K562 (cell line): ENCODE data around the gene MLLT11. TPM values are rescaled to one million over a fixed set of nuclear protein-coding genes. Genes with fewer than 3 reads are reported as not detected.

Source experiments
- ARID1B ChIP-seq: fragments of 450-650 bp; IDR thresholded peaks from 2 replicates; pipeline ENCODE4 v1.6.1; 2016; ENCODE audit warnings: antibody characterized with exemption, mild to moderate bottlenecking, inconsistent platforms
- FIP1L1 ChIP-seq: fragments of 200-400 bp; formaldehyde crosslinking; IDR thresholded peaks from 2 replicates; pipeline ENCODE4 v1.6.1; 2018; ENCODE audit warnings: mild to moderate bottlenecking, low read depth, low read length; ENCODE audit not compliant: poor library complexity, severe bottlenecking
- HDGF ChIP-seq: fragments of 450-650 bp; IDR thresholded peaks from 2 replicates; pipeline ENCODE4 v1.6.1; 2016
- MECOM ChIP-seq: fragments of 250-450 bp; sonication (Bioruptor Pico); IDR thresholded peaks from 2 replicates; pipeline ENCODE4 v1.8.0; 2022; ENCODE audit warnings: inconsistent platforms
- MEIS2 ChIP-seq: fragments of 450-650 bp; IDR thresholded peaks from 2 replicates; pipeline ENCODE4 v1.6.1; 2014; ENCODE audit warnings: mild to moderate bottlenecking; ENCODE audit not compliant: partially characterized antibody
- NEUROD1 ChIP-seq: fragments of 150-350 bp; IDR thresholded peaks from 2 replicates; pipeline ENCODE4 v1.6.1; 2014; ENCODE audit warnings: borderline replicate concordance, low read length, low read depth; ENCODE audit not compliant: partially characterized antibody
- NFRKB ChIP-seq: fragments of 450-650 bp; IDR thresholded peaks from 2 replicates; pipeline ENCODE4 v1.6.1; 2016; ENCODE audit warnings: low read depth
- POLR2B ChIP-seq: fragments of 450-650 bp; IDR thresholded peaks from 2 replicates; pipeline ENCODE4 v1.6.1; 2018; ENCODE audit warnings: low read depth; ENCODE audit not compliant: partially characterized antibody
- POLR3G ChIP-seq: IDR thresholded peaks from 2 replicates; pipeline ENCODE4 v1.6.1; 2011; ENCODE audit not compliant: insufficient read length, insufficient replicate concordance; ENCODE audit errors: extremely low read depth
- PYGO2 ChIP-seq: fragments of 450-650 bp; IDR thresholded peaks from 2 replicates; pipeline ENCODE4 v1.6.1; 2016; ENCODE audit warnings: mild to moderate bottlenecking, missing genetic modification characterization, moderate library complexity, missing compliant biosample characterization
- SMAD3 ChIP-seq: fragments of 450-650 bp; formaldehyde crosslinking; conservative IDR thresholded peaks from 2 replicates; pipeline ENCODE4 v1.4.0; 2020; ENCODE audit warnings: mild to moderate bottlenecking
- SUPT5H ChIP-seq: fragments of 450-650 bp; IDR thresholded peaks from 2 replicates; pipeline ENCODE4 v1.6.1; 2016
- TBP ChIP-seq: optimal IDR thresholded peaks from 2 replicates; pipeline ENCODE3; 2011; ENCODE audit warnings: low read depth, low read length, improper control_type of control experiment
- ZBTB1 ChIP-seq: sonication (generic); formaldehyde crosslinking; IDR thresholded peaks from 2 replicates; pipeline ENCODE4 v1.8.1; 2023; ENCODE audit warnings: missing genetic modification reagents, low read depth, mild to moderate bottlenecking, borderline replicate concordance
- ZNF146 ChIP-seq: IDR thresholded peaks from one replicate; pipeline ENCODE4 v1.6.1; 2018; ENCODE audit warnings: missing compliant biosample characterization; ENCODE audit not compliant: unreplicated experiment
- ZNF175 ChIP-seq: fragments of 200-800 bp; sonication (Bioruptor generic); IDR thresholded peaks from 2 replicates; pipeline ENCODE4 v1.6.1; 2016; ENCODE audit warnings: low read depth, mild to moderate bottlenecking, missing genetic modification characterization, missing compliant biosample characterization
- ZNF197 ChIP-seq: fragments of 200-800 bp; sonication (Bioruptor generic); IDR thresholded peaks from 2 replicates; pipeline ENCODE4 v1.6.1; 2016; ENCODE audit warnings: low read depth, missing genetic modification characterization, missing compliant biosample characterization
- ZNF551 ChIP-seq: fragments of 250-450 bp; sonication (Bioruptor Pico); IDR thresholded peaks from 2 replicates; pipeline ENCODE4 v1.5.0; 2021; ENCODE audit warnings: mild to moderate bottlenecking, moderate library complexity
- polyA plus RNA-seq, 8 experiments: library from polyadenylated mRNA; depleted of rRNA in 4 of 8; stranded (reverse) in 5 of 8; unstranded in 3 of 8; fragments of >200 nt; fragmentation: Nextera tagmentation in 2 of 8; fragmentation: Illumina TruSeq in 1 of 8; extraction: Ambion mirVana in 2 of 8; extraction: Trizol in 1 of 8; gene quantifications; 2 replicates each; pipeline versions ENCODE4 v1.2.1 to v1.2.3, GENCODE V29; 2011 to 2014; ENCODE audit warnings: inconsistent platforms in 1 of 8, missing spikeins in 1 of 8
- total RNA-seq, 7 experiments: library from RNA; depleted of rRNA in 6 of 7; stranded (reverse); fragments of >200 nt in 6 of 7; fragmentation: Illumina TruSeq in 2 of 7; extraction: Trizol in 2 of 7; gene quantifications; 2 replicates each; pipeline versions ENCODE4 v1.2.1 to v1.2.3, GENCODE V29; 2011 to 2021; ENCODE audit warnings: low replicate concordance in 1 of 7
- TF ChIP-seq, protein P1 (sequence below): IDR thresholded peaks from 3 replicates; pipeline ENCODE4 v1.6.1; 2011; ENCODE audit warnings: borderline replicate concordance, mild to moderate bottlenecking; ENCODE audit not compliant: insufficient read length, insufficient read depth
- TF ChIP-seq, protein P2 (sequence below): fragments of 450-650 bp; conservative IDR thresholded peaks from 2 replicates; pipeline ENCODE4 v1.6.1; 2016; ENCODE audit warnings: missing genetic modification characterization, low read depth, mild to moderate bottlenecking, missing compliant biosample characterization, moderate library complexity
- TF ChIP-seq, protein P3 (sequence below): fragments of 450-650 bp; IDR thresholded peaks from 2 replicates; pipeline ENCODE4 v1.6.1; 2014; ENCODE audit warnings: low read depth, mild to moderate bottlenecking, moderate library complexity, borderline replicate concordance
- TF ChIP-seq, protein P4 (sequence below), 2 experiments: IDR thresholded peaks in 1 of 2; conservative IDR thresholded peaks in 1 of 2; 2 replicates each; pipeline ENCODE4 v1.6.1; 2016; ENCODE audit warnings: low read depth in 2 of 2, mild to moderate bottlenecking in 1 of 2, missing compliant biosample characterization in 1 of 2, missing genetic modification characterization in 1 of 2, moderate library complexity in 1 of 2

MLLT11 gene
- total and polyA plus RNA-seq, 9 of the 15 experiments (the other 6 are each of a cell fraction or from before 2014, with no cell fraction given): 12.1 to 91.0 (median 22.0) TPM

DNA sequence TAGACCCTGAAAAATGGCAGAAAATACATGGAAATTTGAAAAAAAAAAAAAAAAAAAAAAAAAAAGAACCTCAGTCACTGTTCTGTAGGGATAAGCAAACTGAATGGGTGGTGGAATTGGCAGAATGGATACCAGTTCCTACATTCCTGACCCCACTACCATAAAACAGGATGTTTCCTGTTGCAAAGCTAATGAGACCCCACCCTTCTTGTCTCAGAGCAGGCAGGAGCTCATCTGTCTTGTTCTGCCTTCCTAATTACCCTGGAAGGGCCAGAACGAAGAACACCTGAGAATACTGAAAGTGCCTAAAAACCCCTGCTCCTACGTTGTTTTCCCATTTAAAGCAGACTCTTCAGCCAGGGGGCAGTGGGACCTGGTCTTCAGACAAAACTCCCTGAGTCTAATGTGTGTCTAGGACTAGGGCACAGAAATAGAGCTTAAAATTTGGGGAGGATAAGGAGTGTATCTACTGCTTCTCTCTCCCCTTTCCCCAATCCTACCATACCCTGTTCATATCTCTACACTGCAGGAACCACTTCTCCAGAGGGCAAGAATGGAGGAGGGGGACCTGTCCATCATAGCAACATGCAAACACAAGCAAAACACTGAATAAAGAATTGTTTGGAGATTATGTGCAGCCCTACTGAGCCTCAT is 8.7 kb upstream of the MLLT11 start (continued):
- TF ChIP-seq POLR2B: peak; percentile 58
- no peak for TF ChIP-seq TBP
- TF ChIP-seq ZNF175: no peak
- TF ChIP-seq ZNF197 (CRISPR knock-in tag): no peak
- TF ChIP-seq POLR3G: no peak
- TF ChIP-seq, protein P1, sequence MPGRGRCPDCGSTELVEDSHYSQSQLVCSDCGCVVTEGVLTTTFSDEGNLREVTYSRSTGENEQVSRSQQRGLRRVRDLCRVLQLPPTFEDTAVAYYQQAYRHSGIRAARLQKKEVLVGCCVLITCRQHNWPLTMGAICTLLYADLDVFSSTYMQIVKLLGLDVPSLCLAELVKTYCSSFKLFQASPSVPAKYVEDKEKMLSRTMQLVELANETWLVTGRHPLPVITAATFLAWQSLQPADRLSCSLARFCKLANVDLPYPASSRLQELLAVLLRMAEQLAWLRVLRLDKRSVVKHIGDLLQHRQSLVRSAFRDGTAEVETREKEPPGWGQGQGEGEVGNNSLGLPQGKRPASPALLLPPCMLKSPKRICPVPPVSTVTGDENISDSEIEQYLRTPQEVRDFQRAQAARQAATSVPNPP: no peak
- TF ChIP-seq NFRKB: no peak
- no peak for TF ChIP-seq HDGF
- no peak for TF ChIP-seq FIP1L1
- peak; percentile 32 for TF ChIP-seq MEIS2
- no peak for TF ChIP-seq ZNF146 (CRISPR knock-in tag)
- TF ChIP-seq PYGO2 (tag): no peak
- no peak for TF ChIP-seq ZBTB1
- TF ChIP-seq, protein P2, sequence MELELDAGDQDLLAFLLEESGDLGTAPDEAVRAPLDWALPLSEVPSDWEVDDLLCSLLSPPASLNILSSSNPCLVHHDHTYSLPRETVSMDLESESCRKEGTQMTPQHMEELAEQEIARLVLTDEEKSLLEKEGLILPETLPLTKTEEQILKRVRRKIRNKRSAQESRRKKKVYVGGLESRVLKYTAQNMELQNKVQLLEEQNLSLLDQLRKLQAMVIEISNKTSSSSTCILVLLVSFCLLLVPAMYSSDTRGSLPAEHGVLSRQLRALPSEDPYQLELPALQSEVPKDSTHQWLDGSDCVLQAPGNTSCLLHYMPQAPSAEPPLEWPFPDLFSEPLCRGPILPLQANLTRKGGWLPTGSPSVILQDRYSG (tag): no peak
- TF ChIP-seq SUPT5H: peak; percentile 54; the same call in 1 of the 2 replicates
- no peak for TF ChIP-seq MECOM (CRISPR knock-in tag)
- TF ChIP-seq, protein P3, sequence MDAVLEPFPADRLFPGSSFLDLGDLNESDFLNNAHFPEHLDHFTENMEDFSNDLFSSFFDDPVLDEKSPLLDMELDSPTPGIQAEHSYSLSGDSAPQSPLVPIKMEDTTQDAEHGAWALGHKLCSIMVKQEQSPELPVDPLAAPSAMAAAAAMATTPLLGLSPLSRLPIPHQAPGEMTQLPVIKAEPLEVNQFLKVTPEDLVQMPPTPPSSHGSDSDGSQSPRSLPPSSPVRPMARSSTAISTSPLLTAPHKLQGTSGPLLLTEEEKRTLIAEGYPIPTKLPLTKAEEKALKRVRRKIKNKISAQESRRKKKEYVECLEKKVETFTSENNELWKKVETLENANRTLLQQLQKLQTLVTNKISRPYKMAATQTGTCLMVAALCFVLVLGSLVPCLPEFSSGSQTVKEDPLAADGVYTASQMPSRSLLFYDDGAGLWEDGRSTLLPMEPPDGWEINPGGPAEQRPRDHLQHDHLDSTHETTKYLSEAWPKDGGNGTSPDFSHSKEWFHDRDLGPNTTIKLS: no peak
- TF ChIP-seq, protein P4, sequence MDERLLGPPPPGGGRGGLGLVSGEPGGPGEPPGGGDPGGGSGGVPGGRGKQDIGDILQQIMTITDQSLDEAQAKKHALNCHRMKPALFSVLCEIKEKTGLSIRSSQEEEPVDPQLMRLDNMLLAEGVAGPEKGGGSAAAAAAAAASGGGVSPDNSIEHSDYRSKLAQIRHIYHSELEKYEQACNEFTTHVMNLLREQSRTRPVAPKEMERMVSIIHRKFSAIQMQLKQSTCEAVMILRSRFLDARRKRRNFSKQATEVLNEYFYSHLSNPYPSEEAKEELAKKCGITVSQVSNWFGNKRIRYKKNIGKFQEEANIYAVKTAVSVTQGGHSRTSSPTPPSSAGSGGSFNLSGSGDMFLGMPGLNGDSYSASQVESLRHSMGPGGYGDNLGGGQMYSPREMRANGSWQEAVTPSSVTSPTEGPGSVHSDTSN (CRISPR knock-in tag; IDR thresholded peaks at IDR 0.05; ENCODE audit: low read depth): no peak
- TF ChIP-seq, protein P4 (tag; conservative IDR thresholded peaks at IDR 0.05; ENCODE audit: low read depth): 0 out of 2 replicates have a peak, but pooled peaks have one; percentile 24
- no peak for TF ChIP-seq SMAD3
- no peak for TF ChIP-seq ZNF551 (CRISPR knock-in tag)
- TF ChIP-seq NEUROD1: no peak
- TF ChIP-seq ARID1B: peak; percentile 60
